Endothelial cell of umbilical vein (primary cell): ENCODE results near the gene SRP68. TPM values are rescaled to one million over a fixed set of nuclear protein-coding genes. Genes with fewer than 3 reads are reported as not detected.

Experiments
- BruUV-seq: library from RNA; stranded (reverse); fragments of 400-500 nt; replicated peaks from 2 replicates; lab custom pipeline; 2021; lab: Mats Ljungman, UMichigan
- CTCF ChIA-PET: fragments of 300-600, 350-600 bp; sonication (Branson Sonifier 250); formaldehyde crosslinking; loops from one replicate; lab custom pipeline; 2021; ENCODE audit warnings: antibody characterized with exemption, inconsistent platforms; lab: Charles Lee
- POLR2A ChIA-PET: fragments of 300-600, 350-600 bp; sonication (Branson Sonifier 250); formaldehyde crosslinking; loops from one replicate; lab custom pipeline; 2021; ENCODE audit warnings: antibody characterized with exemption, inconsistent platforms; lab: Charles Lee
- DNase-seq: peaks from one replicate; pipeline ENCODE4 v3.0.0-alpha.2; 2011; ENCODE audit warnings: low read depth, low spot score
- FAIRE-seq: peaks from 2 replicates; lab custom pipeline; 2011; peaks lifted over from hg19 to GRCh38; lab: Jason Lieb, UNC
- H2AFZ ChIP-seq: 2 replicates; pipeline ENCODE4 v1.6.0; 2012; ENCODE audit warnings: low read depth, low read length, control low read depth, inconsistent platforms
- H3K27ac ChIP-seq: 2 replicates; pipeline ENCODE4 v1.5.1; 2011; ENCODE audit warnings: low read depth, mild to moderate bottlenecking, control low read depth, low read length, moderate library complexity; ENCODE audit not compliant: insufficient read depth
- H3K27me3 ChIP-seq, 2 experiments: 2 replicates each; pipeline versions ENCODE4 v1.6.0 to v1.6.1; 2011; ENCODE audit warnings: low read length in 2 of 2, mixed read lengths in 1 of 2; ENCODE audit not compliant: control insufficient read depth in 2 of 2, insufficient read depth in 2 of 2
- H3K36me3 ChIP-seq, 2 experiments: 2 replicates in 1 of 2; 3 replicates in 1 of 2; pipeline ENCODE4 v1.5.1; 2011; ENCODE audit warnings: low read length in 2 of 2, mild to moderate bottlenecking in 1 of 2, moderate library complexity in 1 of 2; ENCODE audit not compliant: control insufficient read depth in 2 of 2, insufficient read depth in 2 of 2; ENCODE audit errors: extremely low read depth in 1 of 2
- H3K4me1 ChIP-seq: 3 replicates; pipeline ENCODE4 v1.5.1; 2011; ENCODE audit warnings: mild to moderate bottlenecking, low read length; ENCODE audit not compliant: control insufficient read depth, insufficient read depth; ENCODE audit errors: extremely low read depth
- H3K4me2 ChIP-seq: 2 replicates; pipeline ENCODE4 v1.6.1; 2011; ENCODE audit warnings: low read length, control low read depth, mixed read lengths; ENCODE audit not compliant: insufficient read depth
- H3K4me3 ChIP-seq, 3 experiments: fragments of 200-600 bp in 1 of 3; sonication (generic), shearing (Covaris generic) in 1 of 3; replicated peaks in 1 of 3; 2 replicates each; pipeline ENCODE4 v1.5.1; 2011 to 2016; ENCODE audit warnings: control low read depth in 3 of 3, low read length in 3 of 3, mild to moderate bottlenecking in 2 of 3, inconsistent platforms in 1 of 3, low read depth in 1 of 3, moderate library complexity in 1 of 3; ENCODE audit not compliant: insufficient read depth in 1 of 3
- H3K79me2 ChIP-seq: 2 replicates; pipeline ENCODE4 v1.6.0; 2012; ENCODE audit warnings: low read length, inconsistent platforms; ENCODE audit not compliant: control insufficient read depth, insufficient read depth
- H3K9ac ChIP-seq: replicated peaks from 2 replicates; pipeline ENCODE3; 2011; ENCODE audit warnings: low read length, control low read depth; ENCODE audit not compliant: insufficient read depth; ENCODE audit errors: extremely low read depth
- H3K9me1 ChIP-seq: replicated peaks from 3 replicates; pipeline ENCODE4 v1.6.0; 2011; ENCODE audit warnings: mild to moderate bottlenecking, low read length; ENCODE audit not compliant: control insufficient read depth, insufficient read depth; ENCODE audit errors: extremely low read depth
- H3K9me3 ChIP-seq: replicated peaks from 2 replicates; pipeline ENCODE4 v1.5.1; 2012; ENCODE audit warnings: low read length, inconsistent platforms; ENCODE audit not compliant: control insufficient read depth, insufficient read depth
- H4K20me1 ChIP-seq: replicated peaks from 2 replicates; pipeline ENCODE3; 2011; ENCODE audit warnings: mild to moderate bottlenecking, low read length; ENCODE audit not compliant: control insufficient read depth, insufficient read depth; ENCODE audit errors: extremely low read depth
- EZH2 ChIP-seq: IDR thresholded peaks from 2 replicates; pipeline ENCODE4 v1.6.1; 2012; ENCODE audit warnings: borderline replicate concordance, low read depth, mild to moderate bottlenecking, moderate library complexity, low read length, inconsistent platforms; ENCODE audit not compliant: severe bottlenecking
- FOS ChIP-seq: IDR thresholded peaks from 2 replicates; pipeline ENCODE4 v1.6.1; 2011; ENCODE audit warnings: mild to moderate bottlenecking, low read length, moderate library complexity, borderline replicate concordance; ENCODE audit not compliant: insufficient read depth
- GATA2 ChIP-seq: IDR thresholded peaks from 2 replicates; pipeline ENCODE4 v1.7.0; 2011; ENCODE audit warnings: low read depth, mild to moderate bottlenecking, moderate library complexity, mixed read lengths, low read length; ENCODE audit not compliant: insufficient read length, insufficient read depth
- JUN ChIP-seq: IDR thresholded peaks from 2 replicates; pipeline ENCODE4 v1.6.1; 2011; ENCODE audit warnings: borderline replicate concordance, low read depth; ENCODE audit not compliant: insufficient read length, insufficient read depth
- MYC ChIP-seq: IDR thresholded peaks from one replicate; pipeline ENCODE4 v1.6.1; 2011; ENCODE audit warnings: mild to moderate bottlenecking, low read depth, low read length
- POLR2A ChIP-seq: IDR thresholded peaks from 2 replicates; pipeline ENCODE4 v1.6.1; 2012; ENCODE audit warnings: low read depth, mild to moderate bottlenecking, control low read depth, low read length
- POLR2AphosphoS5 ChIP-seq: IDR thresholded peaks from 2 replicates; pipeline ENCODE4 v1.6.1; 2012; ENCODE audit warnings: low read depth, mild to moderate bottlenecking, control low read depth, low read length, moderate library complexity; ENCODE audit not compliant: insufficient read depth
- dilution Hi-C: fragments of 300-500 bp; cut with MboI; formaldehyde crosslinking; loops from one replicate; pipeline ENCODE4 v1.15.0; 2019; ENCODE audit warnings: low sequenced_read_pairs; ENCODE audit not compliant: extremely low pct_ligation_motif_present
- intact Hi-C: fragments of 100-400 bp; cut with micrococcal nuclease; formaldehyde crosslinking; loops from one replicate; pipeline ENCODE4 v1.10.0; 2022
- polyA plus RNA-seq, 4 experiments: library from polyadenylated mRNA; depleted of rRNA in 3 of 4; stranded (reverse) in 3 of 4; unstranded in 1 of 4; fragments of >200 nt; gene quantifications; 2 replicates each; pipeline versions ENCODE4 v1.2.1 to v1.2.3, GENCODE V29; 2011 to 2012; ENCODE audit warnings: missing spikeins in 1 of 4
- total RNA-seq: library from RNA; stranded (reverse); gene quantifications from 2 replicates; pipeline ENCODE4 v1.2.3, GENCODE V29; 2021
- TF ChIP-seq, protein P1 (sequence below), 2 donors: IDR thresholded peaks; 1 replicate in 1 of 2; 2 replicates in 1 of 2; pipeline ENCODE4 v1.5.1; 2011; ENCODE audit warnings: low read length in 2 of 2, mild to moderate bottlenecking in 2 of 2, moderate library complexity in 2 of 2, control low read depth in 1 of 2, inconsistent platforms in 1 of 2, low read depth in 1 of 2; ENCODE audit not compliant: insufficient read depth in 1 of 2; ENCODE audit errors: extremely low read depth in 1 of 2
- TF ChIP-seq, protein P2 (sequence below): IDR thresholded peaks from 2 replicates; pipeline ENCODE4 v1.6.1; 2011; ENCODE audit not compliant: insufficient read depth, insufficient read length

SRP68 gene
- total and polyA plus RNA-seq, 2 donors (not counting 3 experiments of a cell fraction or from before 2014, with no cell fraction given) = 64.6 to 81.7 TPM

GRCh38 chr17:76009969-76010661 is 62.2 kb downstream of the SRP68 start:
- Histone ChIP-seq H3K79me2 (no peaks in the 10 kb centered on the region), H3K27ac (no peak overlapping the region), H3K27me3 (no peaks in the 10 kb centered on the region), H3K4me3 (no peak overlapping the region), H3K9ac (no peak overlapping the region), H3K4me2 (no peak overlapping the region), H3K36me3 (no peaks in the 10 kb centered on the region), H3K4me1 (no peaks in the 10 kb centered on the region), H2AFZ (no peak overlapping the region), H4K20me1 (no peaks in the 10 kb centered on the region), H3K9me3 (no peaks in the 10 kb centered on the region), H3K9me1 (no peaks in the 10 kb centered on the region)
- FAIRE-seq (no peak), DNase-seq (no peak)
- CTCF ChIA-PET = interaction anchor here (0.9 to 4.6 kb wide), 10 partner anchors 9 to 279 kb away, joined by 3 to 35 read pairs (median 4); partner anchors contain the start of genes CDK3 and MRPL38
- BruUV-seq = no TSS peak
- dilution Hi-C loops (no loop called here), intact Hi-C loops (loop anchor here (5.0 to 10.0 kb wide), 5 partner anchors 67 to 265 kb away; partner anchors contain the start of gene ZACN)
- TF ChIP-seq EZH2 = no peak
- TF ChIP-seq JUN = no peak
- TF ChIP-seq, protein P1, sequence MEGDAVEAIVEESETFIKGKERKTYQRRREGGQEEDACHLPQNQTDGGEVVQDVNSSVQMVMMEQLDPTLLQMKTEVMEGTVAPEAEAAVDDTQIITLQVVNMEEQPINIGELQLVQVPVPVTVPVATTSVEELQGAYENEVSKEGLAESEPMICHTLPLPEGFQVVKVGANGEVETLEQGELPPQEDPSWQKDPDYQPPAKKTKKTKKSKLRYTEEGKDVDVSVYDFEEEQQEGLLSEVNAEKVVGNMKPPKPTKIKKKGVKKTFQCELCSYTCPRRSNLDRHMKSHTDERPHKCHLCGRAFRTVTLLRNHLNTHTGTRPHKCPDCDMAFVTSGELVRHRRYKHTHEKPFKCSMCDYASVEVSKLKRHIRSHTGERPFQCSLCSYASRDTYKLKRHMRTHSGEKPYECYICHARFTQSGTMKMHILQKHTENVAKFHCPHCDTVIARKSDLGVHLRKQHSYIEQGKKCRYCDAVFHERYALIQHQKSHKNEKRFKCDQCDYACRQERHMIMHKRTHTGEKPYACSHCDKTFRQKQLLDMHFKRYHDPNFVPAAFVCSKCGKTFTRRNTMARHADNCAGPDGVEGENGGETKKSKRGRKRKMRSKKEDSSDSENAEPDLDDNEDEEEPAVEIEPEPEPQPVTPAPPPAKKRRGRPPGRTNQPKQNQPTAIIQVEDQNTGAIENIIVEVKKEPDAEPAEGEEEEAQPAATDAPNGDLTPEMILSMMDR (IDR thresholded peaks at IDR 0.05; ENCODE audit: extremely low read depth in 1 of 2, insufficient read depth in 1 of 2, low read depth in 1 of 2, low read length in 2 of 2) = no peak
- TF ChIP-seq, protein P2, sequence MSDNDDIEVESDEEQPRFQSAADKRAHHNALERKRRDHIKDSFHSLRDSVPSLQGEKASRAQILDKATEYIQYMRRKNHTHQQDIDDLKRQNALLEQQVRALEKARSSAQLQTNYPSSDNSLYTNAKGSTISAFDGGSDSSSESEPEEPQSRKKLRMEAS = no peak
- no peak for TF ChIP-seq GATA2
- no peak for TF ChIP-seq POLR2AphosphoS5
- TF ChIP-seq MYC = no peak
- TF ChIP-seq POLR2A = no peak
- no peak for TF ChIP-seq FOS
- POLR2A ChIA-PET = no interaction called here
